HepG2 (cell line): ENCODE results near the gene SETSIP. TPM values are rescaled to one million over a fixed set of nuclear protein-coding genes. Genes with fewer than 3 reads are reported as not detected.

Experiments
- ATAC-seq: fragments of 200-7000 bp; cut with Tn5 transposase; 3 replicates; pipeline ENCODE4 v1.9.1; 2020; ENCODE audit warnings: mild to moderate bottlenecking, moderate library complexity
- BruUV-seq: library from RNA; stranded (reverse); fragments of 400-500 nt; replicated peaks from 2 replicates; lab custom pipeline; 2021; lab: Mats Ljungman, UMichigan
- CTCF ChIA-PET: fragments of 300-600 bp; formaldehyde crosslinking; extraction: SDS; loops from one replicate; lab custom pipeline; 2021; ENCODE audit warnings: low total read pairs, inconsistent platforms, low intra/inter-chr PET ratio; lab: Yijun Ruan, JAX
- POLR2A ChIA-PET: fragments of 350-600 bp; sonication (Branson Sonifier 250); formaldehyde crosslinking; loops from one replicate; lab custom pipeline; 2020; ENCODE audit warnings: antibody characterized with exemption, inconsistent platforms; lab: Yijun Ruan, JAX
- DNase-seq: peaks from one replicate; pipeline ENCODE4 v3.0.0-alpha.2; 2015; ENCODE audit warnings: low spot score
- FAIRE-seq: peaks from 3 replicates; lab custom pipeline; 2011; peaks lifted over from hg19 to GRCh38; lab: Jason Lieb, UNC
- H2AFZ ChIP-seq: one replicate; pipeline ENCODE4 v1.6.1; 2011; ENCODE audit warnings: low read length, inconsistent platforms
- H3K27ac ChIP-seq: fragments of 300-600 bp; 3 replicates; pipeline ENCODE4 v1.8.0; 2011; ENCODE audit warnings: mixed run types, mild to moderate bottlenecking, mixed read lengths, low read length, inconsistent platforms; ENCODE audit not compliant: insufficient read depth; ENCODE audit errors: extremely low read length
- H3K27me3 ChIP-seq, 2 experiments: fragments of 200-600 bp in 1 of 2; 2 replicates in 1 of 2; 3 replicates in 1 of 2; pipeline versions ENCODE4 v1.6.0 to v1.8.0; 2011; ENCODE audit warnings: low read length in 2 of 2, mild to moderate bottlenecking in 2 of 2, moderate library complexity in 2 of 2, inconsistent platforms in 1 of 2; ENCODE audit not compliant: insufficient read depth in 2 of 2, control insufficient read depth in 1 of 2
- H3K36me3 ChIP-seq, 2 experiments: fragments of 200-600 bp in 1 of 2; replicated peaks in 1 of 2; 2 replicates in 1 of 2; 3 replicates in 1 of 2; pipeline versions ENCODE4 v1.5.1 to v1.8.0; 2011; ENCODE audit warnings: low read length in 2 of 2, inconsistent platforms in 1 of 2; ENCODE audit not compliant: insufficient read depth in 2 of 2, control insufficient read depth in 1 of 2
- H3K4me1 ChIP-seq: 2 replicates; pipeline ENCODE4 v1.5.1; 2012; ENCODE audit warnings: low read length, inconsistent platforms; ENCODE audit not compliant: insufficient read depth
- H3K4me2 ChIP-seq: 2 replicates; pipeline ENCODE4 v1.6.0; 2011; ENCODE audit warnings: low read depth, low read length, inconsistent platforms
- H3K4me3 ChIP-seq, 3 experiments: fragments of 200-600 bp in 1 of 3; sonication (generic), shearing (Covaris generic) in 1 of 3; replicated peaks in 1 of 3; 2 replicates each; pipeline ENCODE4 v1.5.1; 2011 to 2016; ENCODE audit warnings: low read length in 3 of 3, inconsistent platforms in 2 of 3, low read depth in 2 of 3, mild to moderate bottlenecking in 2 of 3, control low read depth in 1 of 3, mixed read lengths in 1 of 3; ENCODE audit not compliant: insufficient read depth in 1 of 3
- H3K79me2 ChIP-seq: one replicate; pipeline ENCODE4 v1.6.1; 2011; ENCODE audit warnings: low read length, inconsistent platforms; ENCODE audit not compliant: insufficient read depth
- H3K9ac ChIP-seq: 2 replicates; pipeline ENCODE4 v1.6.0; 2011; ENCODE audit warnings: mild to moderate bottlenecking, low read depth, low read length, inconsistent platforms; ENCODE audit not compliant: insufficient read depth
- H3K9me3 ChIP-seq: 2 replicates; pipeline ENCODE4 v1.5.1; 2012; ENCODE audit warnings: mild to moderate bottlenecking, low read length
- H4K20me1 ChIP-seq: 2 replicates; pipeline ENCODE4 v1.6.0; 2011; ENCODE audit warnings: inconsistent platforms, mild to moderate bottlenecking, low read length, moderate library complexity; ENCODE audit not compliant: insufficient read depth
- AHDC1 ChIP-seq: sonication (generic); formaldehyde crosslinking; IDR thresholded peaks from 2 replicates; pipeline ENCODE4 v1.5.1; 2020; ENCODE audit warnings: mild to moderate bottlenecking, missing genetic modification reagents, borderline replicate concordance
- MBD4 ChIP-seq: IDR thresholded peaks from 2 replicates; pipeline ENCODE4 v1.6.1; 2012; ENCODE audit warnings: low read length, inconsistent platforms, borderline replicate concordance
- SRF ChIP-seq: IDR thresholded peaks from 2 replicates; pipeline ENCODE4 v1.6.1; 2011; ENCODE audit warnings: mild to moderate bottlenecking, low read depth, low read length, moderate library complexity
- YEATS4 ChIP-seq: sonication (generic); formaldehyde crosslinking; IDR thresholded peaks from 2 replicates; pipeline ENCODE4 v1.4.0; 2020; ENCODE audit warnings: missing genetic modification reagents, borderline replicate concordance
- ZMYM2 ChIP-seq: sonication (generic); formaldehyde crosslinking; IDR thresholded peaks from 2 replicates; pipeline ENCODE4 v1.8.0; 2022; ENCODE audit warnings: mild to moderate bottlenecking, missing genetic modification reagents
- ZNF275 ChIP-seq: sonication (generic); formaldehyde crosslinking; IDR thresholded peaks from 2 replicates; pipeline ENCODE4 v1.8.0; 2022; ENCODE audit warnings: missing genetic modification reagents, mild to moderate bottlenecking, inconsistent platforms, borderline replicate concordance
- WGBS: methylation state at CpG from one replicate; pipeline ENCODE4 v1.1.6; 2017; ENCODE audit warnings: low lambda C conversion rate; 5-methylcytosine and 5-hydroxymethylcytosine counted together
- in situ Hi-C: cut with HindIII; loops from 2 replicates; pipeline ENCODE4 v1.10.0; 2017; ENCODE audit warnings: low pct_unique_long_range_greater_than_20kb; ENCODE audit not compliant: extremely low pct_ligation_motif_present
- intact Hi-C: fragments of 100-400 bp; cut with micrococcal nuclease; formaldehyde crosslinking; loops from one replicate; pipeline ENCODE4 v1.10.0; 2022; ENCODE audit not compliant: unreplicated experiment
- polyA plus RNA-seq, 8 experiments: library from polyadenylated mRNA; depleted of rRNA in 3 of 8; stranded (reverse) in 7 of 8; unstranded in 1 of 8; fragments of >200 nt; fragmentation: Illumina TruSeq in 4 of 8; extraction: Trizol in 4 of 8; gene quantifications; 2 replicates each; pipeline versions ENCODE4 v1.2.1 to v1.2.3, GENCODE V29; 2011 to 2016; ENCODE audit warnings: low read depth in 4 of 8, missing spikeins in 1 of 8, mixed read lengths in 1 of 8; ENCODE audit not compliant: insufficient read depth in 1 of 8
- total RNA-seq, 5 experiments: library from RNA; depleted of rRNA; stranded (reverse); fragments of >200 nt; fragmentation: Illumina TruSeq; extraction: Trizol; gene quantifications; 2 replicates each; pipeline ENCODE4 v1.2.3, GENCODE V29; 2016; ENCODE audit warnings: low read depth in 1 of 5

The SETSIP gene
- total and polyA plus RNA-seq, 2 of the 13 experiments (the other 11 are each of a cell fraction or from before 2014, with no cell fraction given) = not detected

- DNase-seq = no peak
- Histone ChIP-seq H3K9ac (no peak overlapping the region), H3K4me1 (no peaks in the 10 kb centered on the region), H3K27ac (no peak overlapping the region), H3K4me2 (no peak overlapping the region), H2AFZ (no peak overlapping the region), H3K27me3 (no peaks in the 10 kb centered on the region), H4K20me1 (no peaks in the 10 kb centered on the region), H3K4me3 (no peak overlapping the region), H3K36me3 (no peaks in the 10 kb centered on the region), H3K79me2 (no peaks in the 10 kb centered on the region), H3K9me3 (no peaks in the 10 kb centered on the region)
- 89% methylated on average over 2 of the region's 2 CpGs for WGBS
- POLR2A ChIA-PET = no interaction called here
- FAIRE-seq = no peak
- intact Hi-C loops (no loop called here), in situ Hi-C loops (no loop called here)
- CTCF ChIA-PET = no interaction called here
- TF ChIP-seq ZNF275 (CRISPR knock-in tag) = no peak
- no peak for TF ChIP-seq ZMYM2 (CRISPR knock-in tag)
- TF ChIP-seq YEATS4 (CRISPR knock-in tag) = no peak
- BruUV-seq = no TSS peak
- no peak for ATAC-seq
These were observed 33.4 kb upstream of the SETSIP start for GRCh38 chr1:92108631-92109030.

GRCh38 chr1:92105546-92106081, 30.4 kb upstream of the SETSIP start:
- Histone ChIP-seq H3K9ac (no peak overlapping the region), H3K36me3 (no peaks in the 10 kb centered on the region), H3K27me3 (no peaks in the 10 kb centered on the region), H3K27ac (no peak overlapping the region), H4K20me1 (no peaks in the 10 kb centered on the region), H3K4me1 (no peaks in the 10 kb centered on the region), H3K4me3 (no peak overlapping the region), H3K9me3 (no peaks in the 10 kb centered on the region), H3K79me2 (no peaks in the 10 kb centered on the region), H2AFZ (no peak overlapping the region), H3K4me2 (no peak overlapping the region)
- no TSS peak for BruUV-seq
- in situ Hi-C loops = no loop called here
- ChIA-PET POLR2A (no interaction called here), CTCF (no interaction called here)
- DNase-seq = no peak
- no peak for FAIRE-seq
- no peak for ATAC-seq
- WGBS = 71% methylated on average over 3 of the region's 3 CpGs
- TF ChIP-seq SRF (peak; percentile 30; the same call in 1 of the 2 replicates), MBD4 (no peak), AHDC1 (no peak)
- intact Hi-C loops = no loop called here
